HepG2 (cell line): ENCODE measurements around the gene CHST4. TPM values are rescaled to one million over a fixed set of nuclear protein-coding genes. Genes with fewer than 3 reads are reported as not detected.

Source experiments
- ATAC-seq: fragments of 200-7000 bp; cut with Tn5 transposase; 3 replicates; pipeline ENCODE4 v1.9.1; 2020; ENCODE audit warnings: mild to moderate bottlenecking, moderate library complexity
- BruUV-seq: library from RNA; stranded (reverse); fragments of 400-500 nt; replicated peaks from 2 replicates; lab custom pipeline; 2021; lab: Mats Ljungman, UMichigan
- CTCF ChIA-PET: fragments of 300-600 bp; formaldehyde crosslinking; extraction: SDS; loops from one replicate; lab custom pipeline; 2021; ENCODE audit warnings: low total read pairs, inconsistent platforms, low intra/inter-chr PET ratio; lab: Yijun Ruan, JAX
- POLR2A ChIA-PET: fragments of 350-600 bp; sonication (Branson Sonifier 250); formaldehyde crosslinking; loops from one replicate; lab custom pipeline; 2020; ENCODE audit warnings: antibody characterized with exemption, inconsistent platforms; lab: Yijun Ruan, JAX
- DNase-seq: peaks from one replicate; pipeline ENCODE4 v3.0.0-alpha.2; 2015; ENCODE audit warnings: low spot score
- FAIRE-seq: peaks from 3 replicates; lab custom pipeline; 2011; peaks lifted over from hg19 to GRCh38; lab: Jason Lieb, UNC
- H2AFZ ChIP-seq: one replicate; pipeline ENCODE4 v1.6.1; 2011; ENCODE audit warnings: low read length, inconsistent platforms
- H3K27ac ChIP-seq: fragments of 300-600 bp; 3 replicates; pipeline ENCODE4 v1.8.0; 2011; ENCODE audit warnings: mixed run types, mild to moderate bottlenecking, mixed read lengths, low read length, inconsistent platforms; ENCODE audit not compliant: insufficient read depth; ENCODE audit errors: extremely low read length
- H3K27me3 ChIP-seq, 2 experiments: fragments of 200-600 bp in 1 of 2; 2 replicates in 1 of 2; 3 replicates in 1 of 2; pipeline versions ENCODE4 v1.6.0 to v1.8.0; 2011; ENCODE audit warnings: low read length in 2 of 2, mild to moderate bottlenecking in 2 of 2, moderate library complexity in 2 of 2, inconsistent platforms in 1 of 2; ENCODE audit not compliant: insufficient read depth in 2 of 2, control insufficient read depth in 1 of 2
- H3K36me3 ChIP-seq, 2 experiments: fragments of 200-600 bp in 1 of 2; replicated peaks in 1 of 2; 2 replicates in 1 of 2; 3 replicates in 1 of 2; pipeline versions ENCODE4 v1.5.1 to v1.8.0; 2011; ENCODE audit warnings: low read length in 2 of 2, inconsistent platforms in 1 of 2; ENCODE audit not compliant: insufficient read depth in 2 of 2, control insufficient read depth in 1 of 2
- H3K4me1 ChIP-seq: 2 replicates; pipeline ENCODE4 v1.5.1; 2012; ENCODE audit warnings: low read length, inconsistent platforms; ENCODE audit not compliant: insufficient read depth
- H3K4me2 ChIP-seq: 2 replicates; pipeline ENCODE4 v1.6.0; 2011; ENCODE audit warnings: low read depth, low read length, inconsistent platforms
- H3K4me3 ChIP-seq, 3 experiments: fragments of 200-600 bp in 1 of 3; sonication (generic), shearing (Covaris generic) in 1 of 3; replicated peaks in 1 of 3; 2 replicates each; pipeline ENCODE4 v1.5.1; 2011 to 2016; ENCODE audit warnings: low read length in 3 of 3, inconsistent platforms in 2 of 3, low read depth in 2 of 3, mild to moderate bottlenecking in 2 of 3, control low read depth in 1 of 3, mixed read lengths in 1 of 3; ENCODE audit not compliant: insufficient read depth in 1 of 3
- H3K79me2 ChIP-seq: one replicate; pipeline ENCODE4 v1.6.1; 2011; ENCODE audit warnings: low read length, inconsistent platforms; ENCODE audit not compliant: insufficient read depth
- H3K9ac ChIP-seq: 2 replicates; pipeline ENCODE4 v1.6.0; 2011; ENCODE audit warnings: mild to moderate bottlenecking, low read depth, low read length, inconsistent platforms; ENCODE audit not compliant: insufficient read depth
- H3K9me3 ChIP-seq: 2 replicates; pipeline ENCODE4 v1.5.1; 2012; ENCODE audit warnings: mild to moderate bottlenecking, low read length
- H4K20me1 ChIP-seq: 2 replicates; pipeline ENCODE4 v1.6.0; 2011; ENCODE audit warnings: inconsistent platforms, mild to moderate bottlenecking, low read length, moderate library complexity; ENCODE audit not compliant: insufficient read depth
- CEBPB ChIP-seq: IDR thresholded peaks from 2 replicates; pipeline ENCODE4 v1.6.1; 2011; ENCODE audit warnings: low read depth, low read length, improper control_type of control experiment, borderline replicate concordance
- EEA1 ChIP-seq: sonication (generic); formaldehyde crosslinking; IDR thresholded peaks from 2 replicates; pipeline ENCODE4 v1.5.1; 2020; ENCODE audit warnings: mild to moderate bottlenecking, missing genetic modification reagents, borderline replicate concordance
- FOXA3 ChIP-seq: IDR thresholded peaks from 2 replicates; pipeline ENCODE4 v1.6.1; 2016; ENCODE audit warnings: missing genetic modification reagents, missing compliant biosample characterization
- GATAD2A ChIP-seq: IDR thresholded peaks from 2 replicates; pipeline ENCODE4 v1.6.1; 2016
- GFI1 ChIP-seq: sonication (generic); formaldehyde crosslinking; IDR thresholded peaks from 2 replicates; pipeline ENCODE4 v1.5.0; 2020; ENCODE audit warnings: missing genetic modification reagents, mild to moderate bottlenecking, borderline replicate concordance
- NONO ChIP-seq, 2 experiments: fragments of 450-650 bp in 1 of 2; sonication (generic) in 1 of 2; formaldehyde crosslinking in 1 of 2; IDR thresholded peaks in 1 of 2; conservative IDR thresholded peaks in 1 of 2; 2 replicates each; pipeline versions ENCODE4 v1.6.1 to v1.8.0; 2017 to 2022; ENCODE audit warnings: mild to moderate bottlenecking in 1 of 2, missing genetic modification reagents in 1 of 2, moderate library complexity in 1 of 2
- NR2C2 ChIP-seq: sonication (generic); formaldehyde crosslinking; IDR thresholded peaks from 2 replicates; pipeline ENCODE4 v1.4.0; 2020; ENCODE audit warnings: missing genetic modification reagents, mild to moderate bottlenecking, moderate library complexity, borderline replicate concordance
- PHF5A ChIP-seq: IDR thresholded peaks from one replicate; pipeline ENCODE4 v1.6.1; 2018; ENCODE audit warnings: low read depth, missing genetic modification reagents; ENCODE audit not compliant: unreplicated experiment
- RBM39 ChIP-seq: fragments of 200-400 bp; formaldehyde crosslinking; IDR thresholded peaks from one replicate; pipeline ENCODE4 v1.6.1; 2018; ENCODE audit warnings: antibody characterized with exemption, mild to moderate bottlenecking, low read depth, low read length; ENCODE audit not compliant: poor library complexity, severe bottlenecking
- SOX6 ChIP-seq, 2 experiments: fragments of 450-650 bp in 1 of 2; sonication (generic) in 1 of 2; formaldehyde crosslinking in 1 of 2; IDR thresholded peaks; 2 replicates each; pipeline versions ENCODE4 v1.4.0 to v1.6.1; 2017 to 2020; ENCODE audit warnings: antibody characterized with exemption in 1 of 2, mild to moderate bottlenecking in 1 of 2, missing genetic modification reagents in 1 of 2
- SSRP1 ChIP-seq: IDR thresholded peaks from 2 replicates; pipeline ENCODE4 v1.6.1; 2016; ENCODE audit warnings: control low read depth
- WGBS: methylation state at CpG from one replicate; pipeline ENCODE4 v1.1.6; 2017; ENCODE audit warnings: low lambda C conversion rate; 5-methylcytosine and 5-hydroxymethylcytosine counted together
- in situ Hi-C: cut with HindIII; loops from 2 replicates; pipeline ENCODE4 v1.10.0; 2017; ENCODE audit warnings: low pct_unique_long_range_greater_than_20kb; ENCODE audit not compliant: extremely low pct_ligation_motif_present
- intact Hi-C: fragments of 100-400 bp; cut with micrococcal nuclease; formaldehyde crosslinking; loops from one replicate; pipeline ENCODE4 v1.10.0; 2022; ENCODE audit not compliant: unreplicated experiment
- polyA plus RNA-seq, 8 experiments: library from polyadenylated mRNA; depleted of rRNA in 3 of 8; stranded (reverse) in 7 of 8; unstranded in 1 of 8; fragments of >200 nt; fragmentation: Illumina TruSeq in 4 of 8; extraction: Trizol in 4 of 8; gene quantifications; 2 replicates each; pipeline versions ENCODE4 v1.2.1 to v1.2.3, GENCODE V29; 2011 to 2016; ENCODE audit warnings: low read depth in 4 of 8, missing spikeins in 1 of 8, mixed read lengths in 1 of 8; ENCODE audit not compliant: insufficient read depth in 1 of 8
- total RNA-seq, 5 experiments: library from RNA; depleted of rRNA; stranded (reverse); fragments of >200 nt; fragmentation: Illumina TruSeq; extraction: Trizol; gene quantifications; 2 replicates each; pipeline ENCODE4 v1.2.3, GENCODE V29; 2016; ENCODE audit warnings: low read depth in 1 of 5
- TF ChIP-seq, protein P1 (sequence below): sonication (generic); formaldehyde crosslinking; IDR thresholded peaks from 2 replicates; pipeline ENCODE4 v1.9.0; 2021; ENCODE audit warnings: missing genetic modification reagents, borderline replicate concordance
- TF ChIP-seq, protein P2 (sequence below): sonication (generic); formaldehyde crosslinking; conservative IDR thresholded peaks from 2 replicates; pipeline ENCODE4 v1.4.0; 2020; ENCODE audit warnings: missing genetic modification reagents
- TF ChIP-seq, protein P3 (sequence below), 2 experiments: sonication (generic) in 1 of 2; formaldehyde crosslinking in 1 of 2; IDR thresholded peaks; 2 replicates each; pipeline versions ENCODE4 v1.5.1 to v1.6.1; 2011 to 2020; ENCODE audit warnings: borderline replicate concordance in 1 of 2, low read depth in 1 of 2, low read length in 1 of 2, mild to moderate bottlenecking in 1 of 2, missing genetic modification reagents in 1 of 2, moderate library complexity in 1 of 2

Gene CHST4
- total and polyA plus RNA-seq, 2 of the 13 experiments (the other 11 are each of a cell fraction or from before 2014, with no cell fraction given) = not detected

DNA sequence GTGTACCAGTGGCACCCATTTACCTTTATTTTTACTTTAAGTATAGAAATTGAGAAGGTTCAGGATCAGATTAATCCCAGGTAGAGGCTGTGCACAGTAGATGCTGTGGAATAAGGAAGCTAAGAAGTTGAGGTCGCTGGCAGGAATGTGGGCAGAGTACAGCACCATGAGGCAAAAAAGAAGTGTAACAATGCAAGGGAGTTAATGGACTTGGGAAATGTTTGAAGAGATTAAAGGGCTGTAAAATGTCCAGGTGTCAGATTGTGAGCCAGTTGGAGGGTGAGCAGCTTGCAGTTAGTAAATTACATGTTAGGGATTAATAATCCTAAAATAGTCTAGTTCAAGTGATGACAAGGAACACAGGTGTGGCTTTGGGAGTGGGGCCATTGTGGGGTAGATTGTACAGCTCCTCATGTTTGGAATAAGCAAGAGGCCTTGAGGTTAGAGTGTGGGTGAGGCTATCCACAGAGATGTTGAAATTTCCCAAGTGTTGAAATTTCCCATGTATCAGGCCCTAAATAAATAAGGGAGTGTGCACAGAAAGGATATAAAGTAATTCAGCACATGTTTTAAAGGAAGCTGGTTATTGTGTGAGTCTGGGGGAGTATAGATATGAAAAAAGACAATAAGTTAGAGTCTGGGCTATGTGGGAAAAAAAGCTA, 29.1 kb downstream of the CHST4 start:
- no peaks in the 10 kb centered on the region for H3K27me3 ChIP-seq
- peak; percentile 36 for ATAC-seq

DNA sequence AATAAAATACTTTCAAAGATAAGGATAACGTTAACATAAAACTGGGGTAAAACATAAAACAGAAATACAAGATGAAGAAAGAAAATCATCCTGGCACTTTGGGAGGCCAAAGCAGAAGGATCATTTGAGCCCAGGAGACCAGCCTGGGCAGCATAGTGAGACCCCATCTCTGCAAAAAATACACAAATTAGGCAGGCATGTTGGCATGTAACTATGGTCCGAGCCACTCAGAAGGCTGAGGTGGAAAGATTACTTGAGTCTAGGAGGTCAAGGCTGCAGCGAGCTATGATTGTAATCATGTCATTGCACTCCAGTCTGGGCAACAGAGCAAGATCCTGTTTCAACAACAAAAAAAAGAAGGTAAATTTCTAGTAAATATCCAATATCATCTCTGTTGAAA, 31.1 kb downstream of the CHST4 start:
- in situ Hi-C loops = no loop called here
- no peak for ATAC-seq
- no TSS peak for BruUV-seq
- Histone ChIP-seq H3K4me2 (no peak overlapping the region), H3K27ac (no peak overlapping the region), H3K9ac (no peak overlapping the region), H2AFZ (no peak overlapping the region), H3K79me2 (no peaks in the 10 kb centered on the region), H3K36me3 (no peaks in the 10 kb centered on the region), H3K9me3 (peaks cover 4% of the 10 kb centered on the region; the same call in 1 of the 2 replicates), H3K4me3 (no peak overlapping the region), H3K4me1 (peaks cover 57% of the 10 kb centered on the region), H4K20me1 (no peaks in the 10 kb centered on the region), H3K27me3 (no peaks in the 10 kb centered on the region)
- WGBS = 78% methylated on average over 3 of the region's 3 CpGs
- ChIA-PET CTCF (no interaction called here), POLR2A (no interaction called here)
- FAIRE-seq = no peak
- DNase-seq = no peak
- intact Hi-C loops = no loop called here
- TF ChIP-seq, protein P1, sequence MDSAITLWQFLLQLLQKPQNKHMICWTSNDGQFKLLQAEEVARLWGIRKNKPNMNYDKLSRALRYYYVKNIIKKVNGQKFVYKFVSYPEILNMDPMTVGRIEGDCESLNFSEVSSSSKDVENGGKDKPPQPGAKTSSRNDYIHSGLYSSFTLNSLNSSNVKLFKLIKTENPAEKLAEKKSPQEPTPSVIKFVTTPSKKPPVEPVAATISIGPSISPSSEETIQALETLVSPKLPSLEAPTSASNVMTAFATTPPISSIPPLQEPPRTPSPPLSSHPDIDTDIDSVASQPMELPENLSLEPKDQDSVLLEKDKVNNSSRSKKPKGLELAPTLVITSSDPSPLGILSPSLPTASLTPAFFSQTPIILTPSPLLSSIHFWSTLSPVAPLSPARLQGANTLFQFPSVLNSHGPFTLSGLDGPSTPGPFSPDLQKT = no peak
- TF ChIP-seq, protein P2, sequence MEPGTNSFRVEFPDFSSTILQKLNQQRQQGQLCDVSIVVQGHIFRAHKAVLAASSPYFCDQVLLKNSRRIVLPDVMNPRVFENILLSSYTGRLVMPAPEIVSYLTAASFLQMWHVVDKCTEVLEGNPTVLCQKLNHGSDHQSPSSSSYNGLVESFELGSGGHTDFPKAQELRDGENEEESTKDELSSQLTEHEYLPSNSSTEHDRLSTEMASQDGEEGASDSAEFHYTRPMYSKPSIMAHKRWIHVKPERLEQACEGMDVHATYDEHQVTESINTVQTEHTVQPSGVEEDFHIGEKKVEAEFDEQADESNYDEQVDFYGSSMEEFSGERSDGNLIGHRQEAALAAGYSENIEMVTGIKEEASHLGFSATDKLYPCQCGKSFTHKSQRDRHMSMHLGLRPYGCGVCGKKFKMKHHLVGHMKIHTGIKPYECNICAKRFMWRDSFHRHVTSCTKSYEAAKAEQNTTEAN (CRISPR knock-in tag) = peak; percentile 9; the same call in 1 of the 2 replicates
- TF ChIP-seq RBM39 (no peak), GFI1 (CRISPR knock-in tag) (no peak), SOX6 (IDR thresholded peaks at IDR 0.05) (no peak), SOX6 (CRISPR knock-in tag; IDR thresholded peaks at IDR 0.05) (no peak), EEA1 (no peak), PHF5A (no peak)
- TF ChIP-seq, protein P3, sequence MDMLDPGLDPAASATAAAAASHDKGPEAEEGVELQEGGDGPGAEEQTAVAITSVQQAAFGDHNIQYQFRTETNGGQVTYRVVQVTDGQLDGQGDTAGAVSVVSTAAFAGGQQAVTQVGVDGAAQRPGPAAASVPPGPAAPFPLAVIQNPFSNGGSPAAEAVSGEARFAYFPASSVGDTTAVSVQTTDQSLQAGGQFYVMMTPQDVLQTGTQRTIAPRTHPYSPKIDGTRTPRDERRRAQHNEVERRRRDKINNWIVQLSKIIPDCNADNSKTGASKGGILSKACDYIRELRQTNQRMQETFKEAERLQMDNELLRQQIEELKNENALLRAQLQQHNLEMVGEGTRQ (IDR thresholded peaks at IDR 0.05; ENCODE audit: low read depth, low read length) = no peak
- TF ChIP-seq, protein P3 (CRISPR knock-in tag; IDR thresholded peaks at IDR 0.05; ENCODE audit: borderline replicate concordance) = no peak

More for the DNA sequence above, 29.1 kb downstream of the CHST4 start:
- POLR2A ChIA-PET = interaction anchor here (1.0 to 1.5 kb wide), 3 partner anchors 10 to 39 kb away, joined by 4 to 15 read pairs (median 5); no protein-coding TSS in a partner anchor
- TF ChIP-seq SOX6 (IDR thresholded peaks at IDR 0.05) (no peak), SOX6 (CRISPR knock-in tag; IDR thresholded peaks at IDR 0.05) (peak; percentile 24; the same call in 1 of the 2 replicates), FOXA3 (0 out of 2 replicates have a peak, but pooled peaks have one; percentile 11), CEBPB (peak; percentile 49; the same call in 1 of the 2 replicates), SSRP1 (CRISPR knock-in tag) (no peak), NONO (IDR thresholded peaks at IDR 0.05) (no peak), NONO (CRISPR knock-in tag; conservative IDR thresholded peaks at IDR 0.05) (no peak), GATAD2A (CRISPR knock-in tag) (peak; percentile 37; the same call in 1 of the 2 replicates), NR2C2 (CRISPR knock-in tag) (no peak)
- Histone ChIP-seq H3K4me2 (no peak overlapping the region), H3K4me3 (no peak overlapping the region), H3K79me2 (no peaks in the 10 kb centered on the region), H3K4me1 (peaks cover 54% of the 10 kb centered on the region), H3K9ac (no peak overlapping the region), H3K36me3 (no peaks in the 10 kb centered on the region), H2AFZ (no peak overlapping the region), H3K9me3 (no peaks in the 10 kb centered on the region), H4K20me1 (no peaks in the 10 kb centered on the region), H3K27ac (no peak overlapping the region)
- intact Hi-C loops = no loop called here
- BruUV-seq = no TSS peak
- in situ Hi-C loops = no loop called here
- DNase-seq = no peak
- WGBS = 10% methylated on average over 1 of the region's 1 CpG
- CTCF ChIA-PET = no interaction called here
- no peak for FAIRE-seq
